Measurements from ENCODE around the gene GDNF. TPM values are rescaled to one million over a fixed set of nuclear protein-coding genes. Genes with fewer than 3 reads are reported as not detected.

Gene GDNF
- total and polyA plus RNA-seq, 10 donors = 0.02 to 0.88 (median 0.15) TPM; not detected in 2

- H3K36me3 ChIP-seq = no peaks in the 10 kb centered on the region
- H3K4me1 ChIP-seq = no peaks in the 10 kb centered on the region
- no peak overlapping the region for H3K4me3 ChIP-seq
- DNase-seq = no peak
- intact Hi-C loops (cut with DNase I; ENCODE audit: low total_unique reads) = no loop called here
- no peaks in the 10 kb centered on the region for H3K27me3 ChIP-seq (replicated peaks in 1 of 7)
- WGBS, 5 donors = 46 to 93% (median 77%) methylated on average over 2 of the region's 2 CpGs
- TF ChIP-seq POLR2AphosphoS5 (IDR thresholded peaks at IDR 0.05) (no peak), CTCF (IDR thresholded peaks at IDR 0.05 in 8 of 11, conservative IDR thresholded peaks at IDR 0.05 in 3 of 11) (no peak), POLR2A (IDR thresholded peaks at IDR 0.05) (no peak)
- no peak overlapping the region for H3K27ac ChIP-seq
- peaks cover 0 to 32% (median 22%) of the 10 kb centered on the region in 8 donors for H3K9me3 ChIP-seq
Observed at GRCh38 chr5:37771731-37772130, 68.1 kb downstream of the GDNF start.

DNA sequence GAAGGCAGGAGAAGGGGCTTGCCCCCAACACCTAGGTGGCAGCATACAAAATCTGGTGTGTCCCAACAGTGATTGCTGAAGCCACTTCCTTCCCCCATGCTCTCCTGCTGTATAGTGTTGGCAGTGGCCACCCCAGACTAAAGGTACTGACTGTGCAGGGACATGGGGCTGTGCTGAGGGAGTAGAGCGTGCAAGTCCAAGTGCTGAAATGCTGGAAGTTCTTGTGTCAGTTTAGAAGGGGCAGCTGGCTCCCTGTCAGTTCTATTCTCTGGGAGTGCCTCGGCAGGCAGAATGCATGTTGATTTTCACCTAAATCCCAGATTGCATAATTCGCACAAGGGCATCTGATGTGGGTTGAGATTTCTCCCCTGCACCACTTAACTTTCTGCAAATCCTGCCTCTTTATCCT lies 68.6 kb downstream of the GDNF start:
- TF ChIP-seq POLR2AphosphoS5 (IDR thresholded peaks at IDR 0.05) (no peak), CTCF (IDR thresholded peaks at IDR 0.05 in 8 of 11, conservative IDR thresholded peaks at IDR 0.05 in 3 of 11) (no peak)
- no peak for DNase-seq
- Histone ChIP-seq H3K4me1 (no peaks in the 10 kb centered on the region), H3K4me3 (no peak overlapping the region), H3K27me3 (replicated peaks in 1 of 7) (no peaks in the 10 kb centered on the region), H3K9me3 (peaks cover 0 to 32% (median 22%) of the 10 kb centered on the region in 8 donors), H3K36me3 (no peaks in the 10 kb centered on the region), H3K27ac (no peak overlapping the region)
- WGBS, 5 donors = 82 to 93% (median 84%) methylated on average over 3 of the region's 3 CpGs
- intact Hi-C loops (cut with DNase I; ENCODE audit: low total_unique reads) = no loop called here

- no peaks in the 10 kb centered on the region for H3K4me1 ChIP-seq
- DNase-seq = no peak
- no peaks in the 10 kb centered on the region for H3K36me3 ChIP-seq
- H3K4me3 ChIP-seq = no peak overlapping the region
- H3K27ac ChIP-seq = no peak overlapping the region
- 27 to 64% (median 63%) methylated on average over 1 of the region's 1 CpG for WGBS, 5 donors
- intact Hi-C loops (cut with DNase I; ENCODE audit: low total_unique reads) = no loop called here
- H3K27me3 ChIP-seq (replicated peaks in 1 of 7) = no peaks in the 10 kb centered on the region
- H3K9me3 ChIP-seq = peaks cover 0 to 31% (median 22%) of the 10 kb centered on the region in 8 donors
- no peak for TF ChIP-seq CTCF (IDR thresholded peaks at IDR 0.05 in 8 of 11, conservative IDR thresholded peaks at IDR 0.05 in 3 of 11)
- TF ChIP-seq POLR2AphosphoS5 (IDR thresholded peaks at IDR 0.05) = no peak
- no peak for TF ChIP-seq POLR2A (IDR thresholded peaks at IDR 0.05)
Observed at GRCh38 chr5:37770786-37771185, 69.1 kb downstream of the GDNF start.

GRCh38 chr5:37769840-37770239 lies 70.0 kb downstream of the GDNF start:
- Histone ChIP-seq H3K9me3 (peaks cover 0 to 22% (median 14%) of the 10 kb centered on the region in 8 donors), H3K27me3 (replicated peaks in 1 of 7) (no peaks in the 10 kb centered on the region), H3K36me3 (no peaks in the 10 kb centered on the region), H3K27ac (no peak overlapping the region), H3K4me3 (no peak overlapping the region), H3K4me1 (no peaks in the 10 kb centered on the region)
- TF ChIP-seq POLR2AphosphoS5 (IDR thresholded peaks at IDR 0.05) = no peak
- no peak for TF ChIP-seq CTCF (IDR thresholded peaks at IDR 0.05 in 8 of 11, conservative IDR thresholded peaks at IDR 0.05 in 3 of 11)
- TF ChIP-seq POLR2A (IDR thresholded peaks at IDR 0.05) = no peak
- 68 to 94% (median 81%) methylated on average over 1 of the region's 1 CpG for WGBS, 5 donors
- intact Hi-C loops (cut with DNase I; ENCODE audit: low total_unique reads) = no loop called here
- no peak for DNase-seq

Data from spleen (tissue), 11 donors.